Measurements from ENCODE around the gene C1orf87.
A peak's percentile ranks its signal among the peaks of the same experiment; 100 is the strongest.

Gene C1orf87

DNA sequence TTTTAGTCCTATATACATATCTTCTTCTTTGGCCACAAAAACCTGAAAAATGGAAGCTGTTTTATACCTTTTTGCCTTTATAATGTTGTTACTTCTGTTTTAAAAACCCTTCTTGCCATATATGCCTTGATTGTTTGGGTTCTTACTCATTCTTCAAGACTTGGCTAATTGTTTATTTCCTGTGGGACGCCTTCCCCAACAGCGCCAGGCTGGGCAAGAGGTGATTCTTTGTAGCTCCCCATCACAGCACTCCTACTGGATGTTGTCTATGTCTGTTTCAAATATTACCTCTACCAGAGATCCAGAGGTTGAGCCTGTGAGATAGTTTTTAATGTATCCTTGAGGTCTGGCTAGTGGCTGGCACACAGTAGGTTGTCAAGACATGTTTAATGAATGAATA is 73.8 kb downstream of the C1orf87 start:
- Histone ChIP-seq H3K4me2 (ENCODE audit: low read length) (no peak overlapping the region), H3K9ac (ENCODE audit: low read length) (no peak overlapping the region), H2BK5ac (ENCODE audit: low read length) (no peak overlapping the region), H3K23ac (ENCODE audit: low read length) (no peak overlapping the region), H3K56ac (ENCODE audit: low read length) (no peak overlapping the region), H3K27ac (ENCODE audit: low read depth, low read length) (no peak overlapping the region), H4K8ac (ENCODE audit: low read depth, low read length) (no peak overlapping the region), H2AK5ac (ENCODE audit: low read length) (no peak overlapping the region), H3K4me1 (ENCODE audit: control insufficient read depth, low read depth, low read length) (no peaks in the 10 kb centered on the region), H3K79me1 (ENCODE audit: low read length) (no peaks in the 10 kb centered on the region), H2BK15ac (replicated peaks; ENCODE audit: low read depth) (no peak overlapping the region), H4K5ac (ENCODE audit: low read length) (no peak overlapping the region), H3K79me2 (ENCODE audit: control insufficient read depth, insufficient read depth, low read length) (no peaks in the 10 kb centered on the region), H3K4ac (ENCODE audit: low read depth, low read length) (no peak overlapping the region), H3K4me3 (ENCODE audit: low read length) (no peak overlapping the region), H2BK120ac (ENCODE audit: low read depth, low read length) (no peak overlapping the region), H3K18ac (ENCODE audit: low read length) (no peak overlapping the region), H3K27me3 (ENCODE audit: insufficient read depth, low read length, poor library complexity) (no peaks in the 10 kb centered on the region), H3K36me3 (ENCODE audit: control insufficient read depth, insufficient read depth, low read length) (no peaks in the 10 kb centered on the region)
- WGBS (ENCODE audit: extremely low coverage, insufficient coverage, low lambda C conversion rate): no CpG with 5 or more reads among the region's 2 CpGs
- no peak for DNase-seq

DNA sequence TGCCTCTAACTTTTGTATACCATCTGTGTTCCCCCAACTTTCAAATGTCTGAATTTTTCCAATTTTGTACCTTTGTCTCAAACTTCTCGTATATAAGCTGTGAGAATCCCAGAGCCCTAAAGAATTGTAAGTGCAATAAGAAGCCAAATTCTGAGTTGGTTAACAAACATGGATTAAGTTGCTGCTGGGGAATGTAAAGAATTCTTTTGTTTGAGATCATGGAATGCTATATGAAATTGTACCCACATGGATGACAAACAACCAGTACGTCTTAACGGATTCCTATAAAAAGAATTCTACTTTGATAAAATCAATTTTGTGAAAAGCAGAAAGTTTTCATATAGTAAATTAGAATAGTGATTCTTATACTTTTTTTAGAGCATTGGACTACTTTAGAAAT is 74.6 kb downstream of the C1orf87 start:
- Histone ChIP-seq H4K8ac (ENCODE audit: low read depth, low read length) (no peak overlapping the region), H3K79me1 (ENCODE audit: low read length) (no peaks in the 10 kb centered on the region), H2BK5ac (ENCODE audit: low read length) (no peak overlapping the region), H3K4me2 (ENCODE audit: low read length) (no peak overlapping the region), H3K4me3 (ENCODE audit: low read length) (no peak overlapping the region), H3K18ac (ENCODE audit: low read length) (no peak overlapping the region), H2AK5ac (ENCODE audit: low read length) (no peak overlapping the region), H3K79me2 (ENCODE audit: control insufficient read depth, insufficient read depth, low read length) (no peaks in the 10 kb centered on the region), H3K23ac (ENCODE audit: low read length) (no peak overlapping the region), H3K27ac (ENCODE audit: low read depth, low read length) (no peak overlapping the region), H3K4ac (ENCODE audit: low read depth, low read length) (no peak overlapping the region), H2BK15ac (replicated peaks; ENCODE audit: low read depth) (no peak overlapping the region), H3K27me3 (ENCODE audit: insufficient read depth, low read length, poor library complexity) (no peaks in the 10 kb centered on the region), H2BK120ac (ENCODE audit: low read depth, low read length) (no peak overlapping the region), H3K9ac (ENCODE audit: low read length) (no peak overlapping the region), H3K36me3 (ENCODE audit: control insufficient read depth, insufficient read depth, low read length) (no peaks in the 10 kb centered on the region), H3K56ac (ENCODE audit: low read length) (no peak overlapping the region), H4K5ac (ENCODE audit: low read length) (no peak overlapping the region), H3K4me1 (ENCODE audit: control insufficient read depth, low read depth, low read length) (no peaks in the 10 kb centered on the region)
- DNase-seq: peak; percentile 30
- WGBS (ENCODE audit: extremely low coverage, insufficient coverage, low lambda C conversion rate): no CpG with 5 or more reads among the region's 3 CpGs

- no CpG with 5 or more reads among the region's 2 CpGs for WGBS (ENCODE audit: extremely low coverage, insufficient coverage, low lambda C conversion rate)
- Histone ChIP-seq H3K27ac (ENCODE audit: low read depth, low read length) (no peak overlapping the region), H3K4me2 (ENCODE audit: low read length) (no peak overlapping the region), H4K5ac (ENCODE audit: low read length) (no peak overlapping the region), H3K18ac (ENCODE audit: low read length) (no peak overlapping the region), H2BK15ac (replicated peaks; ENCODE audit: low read depth) (no peak overlapping the region), H3K4ac (ENCODE audit: low read depth, low read length) (no peak overlapping the region), H2AK5ac (ENCODE audit: low read length) (no peak overlapping the region), H3K27me3 (ENCODE audit: insufficient read depth, low read length, poor library complexity) (no peaks in the 10 kb centered on the region), H3K79me1 (ENCODE audit: low read length) (no peaks in the 10 kb centered on the region), H3K36me3 (ENCODE audit: control insufficient read depth, insufficient read depth, low read length) (no peaks in the 10 kb centered on the region), H4K8ac (ENCODE audit: low read depth, low read length) (no peak overlapping the region), H2BK5ac (ENCODE audit: low read length) (no peak overlapping the region), H3K56ac (ENCODE audit: low read length) (no peak overlapping the region), H3K79me2 (ENCODE audit: control insufficient read depth, insufficient read depth, low read length) (no peaks in the 10 kb centered on the region), H2BK120ac (ENCODE audit: low read depth, low read length) (no peak overlapping the region), H3K23ac (ENCODE audit: low read length) (no peak overlapping the region), H3K9ac (ENCODE audit: low read length) (no peak overlapping the region), H3K4me3 (ENCODE audit: low read length) (no peak overlapping the region), H3K4me1 (ENCODE audit: control insufficient read depth, low read depth, low read length) (no peaks in the 10 kb centered on the region)
- DNase-seq: peak; percentile 70
Observed at GRCh38 chr1:59997479-59998115, 76.0 kb downstream of the C1orf87 start.

DNA sequence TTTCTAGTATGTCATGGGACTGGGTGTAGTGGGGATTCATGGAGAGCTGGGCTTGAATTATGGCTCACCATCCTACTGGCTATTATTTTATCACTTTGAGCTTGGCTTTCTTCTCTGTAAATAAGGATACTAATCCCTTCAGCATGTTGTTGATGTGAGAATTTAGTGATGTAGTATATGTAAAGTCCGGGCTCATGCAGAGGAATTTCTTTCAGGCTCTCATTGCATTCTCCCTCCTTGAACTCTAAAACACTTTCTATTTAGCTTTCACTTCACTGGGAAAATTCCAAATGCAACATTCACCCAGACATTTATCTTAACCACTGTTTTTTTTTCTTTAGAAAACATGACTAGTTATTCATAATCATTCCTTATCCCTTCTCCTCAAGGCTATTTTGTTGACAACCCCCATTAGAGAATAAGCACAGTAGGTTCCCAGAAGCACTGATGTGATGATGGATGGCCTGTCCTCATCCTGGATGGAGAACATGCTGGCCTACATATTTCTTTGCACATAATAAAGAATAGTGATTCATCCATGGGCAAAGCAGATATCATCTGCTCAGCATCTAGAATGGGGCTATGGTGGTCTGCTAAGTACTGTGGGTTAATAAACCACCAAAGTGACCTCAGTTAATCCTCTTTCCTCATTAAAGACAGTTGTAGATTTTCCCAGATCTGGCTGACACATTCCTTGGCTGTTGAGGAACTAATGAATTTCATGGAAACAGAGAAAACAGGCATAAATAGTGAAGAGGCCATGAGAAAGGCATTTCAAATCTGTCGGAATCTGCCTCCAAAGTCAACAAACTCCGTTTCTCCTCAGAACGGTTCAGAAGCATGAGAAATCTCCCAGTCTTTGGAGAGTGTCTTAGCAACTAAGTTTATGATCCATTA is 79.0 kb downstream of the C1orf87 start:
- Histone ChIP-seq H3K4me2 (ENCODE audit: low read length) (no peak overlapping the region), H3K4ac (ENCODE audit: low read depth, low read length) (no peak overlapping the region), H3K27me3 (ENCODE audit: insufficient read depth, low read length, poor library complexity) (no peaks in the 10 kb centered on the region), H3K36me3 (ENCODE audit: control insufficient read depth, insufficient read depth, low read length) (no peaks in the 10 kb centered on the region), H4K8ac (ENCODE audit: low read depth, low read length) (no peak overlapping the region), H3K18ac (ENCODE audit: low read length) (no peak overlapping the region), H3K4me1 (ENCODE audit: control insufficient read depth, low read depth, low read length) (no peaks in the 10 kb centered on the region), H3K79me2 (ENCODE audit: control insufficient read depth, insufficient read depth, low read length) (no peaks in the 10 kb centered on the region), H2AK5ac (ENCODE audit: low read length) (no peak overlapping the region), H4K5ac (ENCODE audit: low read length) (no peak overlapping the region), H3K56ac (ENCODE audit: low read length) (no peak overlapping the region), H3K23ac (ENCODE audit: low read length) (no peak overlapping the region), H3K79me1 (ENCODE audit: low read length) (no peaks in the 10 kb centered on the region), H3K27ac (ENCODE audit: low read depth, low read length) (no peak overlapping the region), H3K4me3 (ENCODE audit: low read length) (no peak overlapping the region), H2BK15ac (replicated peaks; ENCODE audit: low read depth) (no peak overlapping the region), H3K9ac (ENCODE audit: low read length) (no peak overlapping the region), H2BK120ac (ENCODE audit: low read depth, low read length) (no peak overlapping the region), H2BK5ac (ENCODE audit: low read length) (no peak overlapping the region)
- WGBS (ENCODE audit: extremely low coverage, insufficient coverage, low lambda C conversion rate): no CpG with 5 or more reads among the region's 4 CpGs
- no peak for DNase-seq

DNA sequence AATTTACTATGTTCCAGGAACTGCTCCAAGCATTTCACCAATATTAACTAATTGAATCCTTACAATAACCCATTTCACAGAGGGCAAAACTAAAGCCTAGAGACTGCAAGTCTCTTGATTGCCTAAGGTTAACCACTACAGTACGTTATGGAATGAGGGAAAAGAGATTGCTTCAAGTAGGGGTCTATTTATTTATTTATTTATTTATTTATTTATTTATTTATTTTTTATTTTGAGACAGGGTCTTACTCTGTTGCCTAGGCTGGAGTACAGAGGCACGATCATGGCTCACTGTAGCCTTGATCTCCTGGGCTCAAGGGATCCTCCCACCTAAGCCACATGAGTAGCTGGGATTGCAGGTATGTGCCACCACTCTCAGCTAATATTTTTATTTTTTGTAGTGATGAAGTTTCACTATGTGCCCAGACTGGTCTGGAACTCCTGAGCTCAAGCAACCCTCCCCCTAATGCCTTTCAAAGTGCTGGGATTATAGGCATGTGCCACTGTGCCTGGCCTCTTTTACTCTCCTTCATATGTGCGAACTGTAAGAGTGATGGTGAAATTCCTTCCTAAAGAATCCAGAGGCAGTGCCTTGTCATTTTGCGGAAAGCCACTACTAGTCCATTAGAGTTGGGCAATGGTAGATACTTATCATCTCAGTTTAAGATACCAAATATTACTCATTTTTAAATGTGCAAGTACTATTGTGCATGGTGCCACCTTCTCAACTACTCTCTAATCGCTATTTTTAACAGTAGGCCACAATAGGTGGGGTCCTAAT is 81.3 kb downstream of the C1orf87 start:
- Histone ChIP-seq H3K36me3 (ENCODE audit: control insufficient read depth, insufficient read depth, low read length) (no peaks in the 10 kb centered on the region), H2AK5ac (ENCODE audit: low read length) (no peak overlapping the region), H2BK120ac (ENCODE audit: low read depth, low read length) (no peak overlapping the region), H3K23ac (ENCODE audit: low read length) (no peak overlapping the region), H3K4me1 (ENCODE audit: control insufficient read depth, low read depth, low read length) (no peaks in the 10 kb centered on the region), H3K79me1 (ENCODE audit: low read length) (no peaks in the 10 kb centered on the region), H3K4ac (ENCODE audit: low read depth, low read length) (no peak overlapping the region), H2BK15ac (replicated peaks; ENCODE audit: low read depth) (no peak overlapping the region), H2BK5ac (ENCODE audit: low read length) (no peak overlapping the region), H3K79me2 (ENCODE audit: control insufficient read depth, insufficient read depth, low read length) (no peaks in the 10 kb centered on the region), H3K56ac (ENCODE audit: low read length) (no peak overlapping the region), H3K4me3 (ENCODE audit: low read length) (no peak overlapping the region), H3K18ac (ENCODE audit: low read length) (no peak overlapping the region), H3K9ac (ENCODE audit: low read length) (no peak overlapping the region), H3K27ac (ENCODE audit: low read depth, low read length) (no peak overlapping the region), H4K8ac (ENCODE audit: low read depth, low read length) (no peak overlapping the region), H4K5ac (ENCODE audit: low read length) (no peak overlapping the region), H3K4me2 (ENCODE audit: low read length) (no peak overlapping the region), H3K27me3 (ENCODE audit: insufficient read depth, low read length, poor library complexity) (no peaks in the 10 kb centered on the region)
- DNase-seq: no peak
- no CpG with 5 or more reads among the region's 5 CpGs for WGBS (ENCODE audit: extremely low coverage, insufficient coverage, low lambda C conversion rate)
